H9 (cell line): ENCODE measurements around the gene WDR7. TPM values are rescaled to one million over a fixed set of nuclear protein-coding genes. Genes with fewer than 3 reads are reported as not detected.

ENCODE experiments used
- DNase-seq: peaks from one replicate; pipeline ENCODE4 v3.0.0-alpha.2; 2017
- H2AFZ ChIP-seq: one replicate; pipeline ENCODE4 v1.6.1; 2013; ENCODE audit warnings: mild to moderate bottlenecking, low read length, control low read depth, moderate library complexity
- H2AK5ac ChIP-seq: 2 replicates; pipeline ENCODE4 v1.6.1; 2013; ENCODE audit warnings: low read length, control low read depth, mixed read lengths; ENCODE audit not compliant: insufficient read length
- H2BK120ac ChIP-seq: one replicate; pipeline ENCODE4 v1.6.1; 2013; ENCODE audit warnings: low read depth, mild to moderate bottlenecking, low read length, control low read depth, inconsistent platforms; ENCODE audit not compliant: poor library complexity, severe bottlenecking
- H2BK12ac ChIP-seq: 2 replicates; pipeline ENCODE4 v1.6.1; 2013; ENCODE audit warnings: low read length, control low read depth, mixed read lengths, low read depth; ENCODE audit not compliant: insufficient read length
- H2BK15ac ChIP-seq: 2 replicates; pipeline ENCODE4 v1.6.1; 2013; ENCODE audit warnings: low read depth, low read length, control low read depth
- H2BK20ac ChIP-seq: one replicate; pipeline ENCODE4 v1.6.1; 2013; ENCODE audit warnings: low read depth, mild to moderate bottlenecking, low read length, control low read depth, inconsistent platforms; ENCODE audit not compliant: poor library complexity, severe bottlenecking
- H2BK5ac ChIP-seq: 2 replicates; pipeline ENCODE4 v1.6.1; 2013; ENCODE audit warnings: low read length, control low read depth, mixed read lengths; ENCODE audit not compliant: insufficient read length
- H3K14ac ChIP-seq: 2 replicates; pipeline ENCODE4 v1.6.1; 2013; ENCODE audit warnings: low read length, control low read depth; ENCODE audit not compliant: insufficient read depth
- H3K18ac ChIP-seq: 2 replicates; pipeline ENCODE4 v1.6.1; 2013; ENCODE audit warnings: low read depth, mild to moderate bottlenecking, mixed read lengths, low read length, control low read depth; ENCODE audit not compliant: insufficient read length
- H3K23ac ChIP-seq: 2 replicates; pipeline ENCODE4 v1.6.1; 2013; ENCODE audit warnings: low read length, control low read depth, mixed read lengths, low read depth; ENCODE audit not compliant: insufficient read length
- H3K23me2 ChIP-seq: 2 replicates; pipeline ENCODE4 v1.6.1; 2013; ENCODE audit warnings: low read depth, mild to moderate bottlenecking, mixed read lengths, low read length, control low read depth; ENCODE audit not compliant: insufficient read length, poor library complexity, severe bottlenecking
- H3K27ac ChIP-seq: 2 replicates; pipeline ENCODE4 v1.5.1; 2013; ENCODE audit warnings: low read length, control low read depth, mixed read lengths, low read depth; ENCODE audit not compliant: insufficient read length
- H3K27me3 ChIP-seq: 2 replicates; pipeline ENCODE4 v1.6.1; 2013; ENCODE audit warnings: low read length, control low read depth, inconsistent platforms; ENCODE audit not compliant: insufficient read depth
- H3K4ac ChIP-seq: 2 replicates; pipeline ENCODE4 v1.6.1; 2013; ENCODE audit warnings: low read depth, mild to moderate bottlenecking, control low read depth, inconsistent platforms, low read length, moderate library complexity
- H3K4me1 ChIP-seq: 2 replicates; pipeline ENCODE4 v1.6.1; 2013; ENCODE audit warnings: low read length, control low read depth, inconsistent platforms; ENCODE audit not compliant: insufficient read depth
- H3K4me2 ChIP-seq: 2 replicates; pipeline ENCODE4 v1.6.1; 2013; ENCODE audit warnings: low read length, control low read depth, mixed read lengths; ENCODE audit not compliant: insufficient read length, insufficient read depth
- H3K56ac ChIP-seq: 2 replicates; pipeline ENCODE4 v1.6.1; 2013; ENCODE audit warnings: low read depth, mild to moderate bottlenecking, mixed read lengths, low read length, control low read depth; ENCODE audit not compliant: insufficient read length
- H3K79me1 ChIP-seq: 2 replicates; pipeline ENCODE4 v1.6.1; 2013; ENCODE audit warnings: low read depth, mild to moderate bottlenecking, moderate library complexity, low read length, control low read depth, inconsistent platforms; ENCODE audit not compliant: insufficient read depth, poor library complexity, severe bottlenecking
- H3K79me2 ChIP-seq: 2 replicates; pipeline ENCODE4 v1.6.1; 2013; ENCODE audit warnings: low read length, control low read depth, inconsistent platforms; ENCODE audit not compliant: insufficient read depth
- H3K9ac ChIP-seq: 2 replicates; pipeline ENCODE4 v1.6.1; 2013; ENCODE audit warnings: low read length, control low read depth, mixed read lengths; ENCODE audit not compliant: insufficient read length; ENCODE audit errors: extremely low read depth
- H3K9me3 ChIP-seq: one replicate; pipeline ENCODE4 v1.6.1; 2013; ENCODE audit warnings: low read depth, low read length, inconsistent platforms; ENCODE audit not compliant: control insufficient read depth
- H3T11ph ChIP-seq: one replicate; pipeline ENCODE4 v1.6.1; 2013; ENCODE audit warnings: mild to moderate bottlenecking, low read length, control low read depth, inconsistent platforms
- H4K20me1 ChIP-seq: one replicate; pipeline ENCODE4 v1.6.1; 2013; ENCODE audit not compliant: control insufficient read depth, insufficient read length, insufficient read depth
- H4K5ac ChIP-seq: 2 replicates; pipeline ENCODE4 v1.6.1; 2013; ENCODE audit warnings: low read depth, mild to moderate bottlenecking, mixed read lengths, low read length, control low read depth; ENCODE audit not compliant: insufficient read length
- H4K8ac ChIP-seq: replicated peaks from 2 replicates; pipeline ENCODE4 v1.6.1; 2013; ENCODE audit warnings: low read length, control low read depth, mixed read lengths, low read depth; ENCODE audit not compliant: insufficient read length
- H4K91ac ChIP-seq: 2 replicates; pipeline ENCODE4 v1.6.1; 2013; ENCODE audit warnings: low read depth, mild to moderate bottlenecking, moderate library complexity, mixed read lengths, low read length, control low read depth; ENCODE audit not compliant: insufficient read length
- H3K27ac Mint-ChIP-seq, 3 experiments: 2 replicates in 2 of 3; 3 replicates in 1 of 3; pipeline ENCODE4 v1.8.0; 2020 to 2021; ENCODE audit warnings: mixed read lengths in 3 of 3, mild to moderate bottlenecking in 1 of 3, moderate library complexity in 1 of 3
- H3K27me3 Mint-ChIP-seq: 2 replicates; pipeline ENCODE4 v1.8.0; 2021; ENCODE audit warnings: low read depth, mild to moderate bottlenecking, moderate library complexity, mixed read lengths
- H3K36me3 Mint-ChIP-seq, 3 experiments: 2 replicates in 2 of 3; 3 replicates in 1 of 3; pipeline ENCODE4 v1.8.0; 2020 to 2021; ENCODE audit warnings: low read depth in 3 of 3, mixed read lengths in 3 of 3; ENCODE audit not compliant: insufficient read depth in 1 of 3
- H3K4me1 Mint-ChIP-seq, 2 experiments: 2 replicates each; pipeline ENCODE4 v1.8.0; 2020; ENCODE audit warnings: mixed read lengths in 2 of 2
- H3K4me3 Mint-ChIP-seq, 2 experiments: 2 replicates in 1 of 2; 3 replicates in 1 of 2; pipeline ENCODE4 v1.8.0; 2020 to 2021; ENCODE audit warnings: mild to moderate bottlenecking in 2 of 2, mixed read lengths in 2 of 2, moderate library complexity in 1 of 2
- H3K9me3 Mint-ChIP-seq, 2 experiments: 2 replicates in 1 of 2; 3 replicates in 1 of 2; pipeline ENCODE4 v1.8.0; 2020; ENCODE audit warnings: mild to moderate bottlenecking in 2 of 2, mixed read lengths in 2 of 2, moderate library complexity in 1 of 2
- WGBS: extraction: QIAGEN DNeasy Blood & Tissue Kit; methylation state at CpG from one replicate; pipeline ENCODE4 v1.1.7; 2013; ENCODE audit warnings: missing lambda C conversion rate, low lambda C conversion rate, mixed read lengths; ENCODE audit not compliant: insufficient read length; ENCODE audit errors: extremely low coverage; 5-methylcytosine and 5-hydroxymethylcytosine counted together
- total RNA-seq: library from RNA; stranded (reverse); gene quantifications from 2 replicates; pipeline ENCODE4 v1.2.1, GENCODE V29; 2021
- TF ChIP-seq, protein P1 (sequence below): fragments of 200-600 bp; sonication (generic); conservative IDR thresholded peaks from 3 replicates; pipeline ENCODE4 v1.8.0; 2021; ENCODE audit warnings: antibody characterized with exemption, mild to moderate bottlenecking

The WDR7 gene
- total RNA-seq, 1 experiment from 2014 or later = 14.8 TPM

DNA sequence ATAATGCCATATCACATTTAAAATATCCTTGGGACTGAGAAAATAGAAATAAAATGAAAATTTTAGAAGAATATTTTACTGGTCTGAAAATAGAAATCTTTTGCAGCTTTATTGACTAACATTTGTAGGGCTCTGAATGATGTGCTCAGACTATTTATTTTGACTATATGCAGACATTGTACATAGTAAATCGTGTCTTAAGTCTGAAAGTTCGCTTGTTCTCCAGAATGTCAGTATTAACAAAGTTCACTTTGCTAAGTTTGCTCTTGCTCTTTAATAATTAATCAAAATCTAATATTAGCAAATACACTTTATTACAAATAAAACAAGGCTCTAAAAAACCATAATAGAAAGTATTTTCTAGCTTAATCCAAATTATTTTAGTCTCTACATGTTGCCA lies 219.8 kb downstream of the WDR7 start:
- no peak overlapping the region for H3T11ph ChIP-seq
- H2BK20ac ChIP-seq = no peak overlapping the region
- no peak overlapping the region for H2BK120ac ChIP-seq
- H2BK15ac ChIP-seq = no peak overlapping the region
- no peaks in the 10 kb centered on the region for H3K27me3 Mint-ChIP-seq
- no peak overlapping the region for H3K18ac ChIP-seq
- H3K4me2 ChIP-seq = no peak overlapping the region
- H3K9me3 ChIP-seq = no peaks in the 10 kb centered on the region
- H3K27ac ChIP-seq = no peak overlapping the region
- H3K27ac Mint-ChIP-seq = no peak overlapping the region
- H2AK5ac ChIP-seq = no peak overlapping the region
- H3K4me3 Mint-ChIP-seq = no peak overlapping the region
- H3K23ac ChIP-seq = no peak overlapping the region
- no peak overlapping the region for H2BK5ac ChIP-seq
- H4K91ac ChIP-seq = no peak overlapping the region
- no peak overlapping the region for H4K8ac ChIP-seq
- H3K36me3 Mint-ChIP-seq = no peaks in the 10 kb centered on the region
- H4K20me1 ChIP-seq = no peaks in the 10 kb centered on the region
- no peaks in the 10 kb centered on the region for H3K9me3 Mint-ChIP-seq
- H3K9ac ChIP-seq = no peak overlapping the region
- H3K4me1 Mint-ChIP-seq = peaks cover 41 to 42% of the 10 kb centered on the region in 2 experiments
- no peak for DNase-seq
- no peaks in the 10 kb centered on the region for H3K79me2 ChIP-seq
- no peaks in the 10 kb centered on the region for H3K79me1 ChIP-seq
- TF ChIP-seq, protein P1, sequence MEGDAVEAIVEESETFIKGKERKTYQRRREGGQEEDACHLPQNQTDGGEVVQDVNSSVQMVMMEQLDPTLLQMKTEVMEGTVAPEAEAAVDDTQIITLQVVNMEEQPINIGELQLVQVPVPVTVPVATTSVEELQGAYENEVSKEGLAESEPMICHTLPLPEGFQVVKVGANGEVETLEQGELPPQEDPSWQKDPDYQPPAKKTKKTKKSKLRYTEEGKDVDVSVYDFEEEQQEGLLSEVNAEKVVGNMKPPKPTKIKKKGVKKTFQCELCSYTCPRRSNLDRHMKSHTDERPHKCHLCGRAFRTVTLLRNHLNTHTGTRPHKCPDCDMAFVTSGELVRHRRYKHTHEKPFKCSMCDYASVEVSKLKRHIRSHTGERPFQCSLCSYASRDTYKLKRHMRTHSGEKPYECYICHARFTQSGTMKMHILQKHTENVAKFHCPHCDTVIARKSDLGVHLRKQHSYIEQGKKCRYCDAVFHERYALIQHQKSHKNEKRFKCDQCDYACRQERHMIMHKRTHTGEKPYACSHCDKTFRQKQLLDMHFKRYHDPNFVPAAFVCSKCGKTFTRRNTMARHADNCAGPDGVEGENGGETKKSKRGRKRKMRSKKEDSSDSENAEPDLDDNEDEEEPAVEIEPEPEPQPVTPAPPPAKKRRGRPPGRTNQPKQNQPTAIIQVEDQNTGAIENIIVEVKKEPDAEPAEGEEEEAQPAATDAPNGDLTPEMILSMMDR = no peak
- peaks cover 5% of the 10 kb centered on the region for H3K23me2 ChIP-seq
- H3K4ac ChIP-seq = no peak overlapping the region
- H2BK12ac ChIP-seq = no peak overlapping the region
- no peak overlapping the region for H2AFZ ChIP-seq
- no CpG with 5 or more reads among the region's 2 CpGs for WGBS
- H3K4me1 ChIP-seq = peaks cover 3% of the 10 kb centered on the region; the same call in 1 of the 2 replicates
- no peak overlapping the region for H3K14ac ChIP-seq
- H3K56ac ChIP-seq = no peak overlapping the region
- H4K5ac ChIP-seq = no peak overlapping the region
- H3K27me3 ChIP-seq = no peaks in the 10 kb centered on the region
